Measurements from ENCODE around the gene SURF1. TPM values are rescaled to one million over a fixed set of nuclear protein-coding genes. Genes with fewer than 3 reads are reported as not detected.

The SURF1 gene
- total RNA-seq (10 to 100 TPM; 27.7 to 54.9 (median 45.5) TPM), polyA plus RNA-seq (100 to 1,000 TPM in 1 of 3 donors, 10 to 100 TPM in 2; 63.1 to 127 (median 77.0) TPM)
- long read RNA-seq, donor 1, transcript SURF1-204 (5 exons, 931 nt): minor isoform, 22 of 70 reads
- long read RNA-seq, donor 1, transcript SURF1-201 (9 exons, 1,093 nt): major isoform, 37 of 70 reads
- long read RNA-seq, donor 1, partial matches to known transcripts: 2 of 70 reads
- long read RNA-seq, donor 1, other reads (novel, unspliced or antisense): 5 of 70 reads
- long read RNA-seq, donor 2, transcript SURF1-204 (5 exons, 931 nt): minor isoform, 35 of 90 reads
- long read RNA-seq, donor 2, transcript SURF1-201 (9 exons, 1,093 nt): major isoform, 52 of 90 reads
- long read RNA-seq, donor 2, partial matches to known transcripts: 2 of 90 reads
- long read RNA-seq, donor 2, other reads (novel, unspliced or antisense): 1 of 90 reads

- H3K36me3 ChIP-seq (ENCODE audit: insufficient read depth in 1 of 2, low read depth in 1 of 2): peaks cover under 1 to 54% of the 10 kb centered on the region in 2 donors
- peak within 1 kb of the TSS; percentile 72 for H3K4me3 ChIP-seq
- no peaks in the 10 kb centered on the region for H3K9me3 ChIP-seq
- 1 to 2% (median 1%) methylated on average over 39 to 78 of the region's 78 CpGs for WGBS, 3 donors
- intact Hi-C loops (cut with DNase I): loop anchor here in 1 of 2 donors (5.0 to 10.0 kb wide), 3 partner anchors 51 to 131 kb away; no protein-coding TSS in a partner anchor
- peaks cover 25% of the 10 kb centered on the region for H3K4me1 ChIP-seq
- H3K27ac ChIP-seq: peak within 1 kb of the TSS; percentile 79
- no peaks in the 10 kb centered on the region for H3K27me3 ChIP-seq (ENCODE audit: insufficient read depth in 3 of 3, low read length in 2 of 3)
- DNase-seq: peak; percentile 92 to 95
- ATAC-seq: peak; percentile 81 to 90 (median 86)
- no peak for TF ChIP-seq CTCF (IDR thresholded peaks at IDR 0.05)
Observed at GRCh38 chr9:133356391-133357091, at the start of gene SURF1, which contains the start of gene SURF2. TSS of gene SURF1 (minus strand) at chr9:133356487. CDS start at chr9:133356453, 34 bp downstream. TSS of gene SURF2 (plus strand) at chr9:133356550. CDS start at chr9:133356593, 43 bp downstream.

- peaks cover 18% of the 10 kb centered on the region for H3K4me1 ChIP-seq
- TF ChIP-seq CTCF (IDR thresholded peaks at IDR 0.05): no peak
- ATAC-seq: peak; percentile 58 to 91 (median 87)
- DNase-seq: peak; percentile 59 to 87
- no peaks in the 10 kb centered on the region for H3K9me3 ChIP-seq
- peak overlapping the region; percentile 76 for H3K27ac ChIP-seq
- H3K4me3 ChIP-seq: no peak overlapping the region
- intact Hi-C loops (cut with DNase I): loop anchor here (1.0 to 5.0 kb wide), 4 partner anchors 29 to 82 kb away; partner anchors contain the start of genes STKLD1 (in 1 of the 2), SURF1 (in 1 of the 2), SURF2 (in 1 of the 2) and SURF4 (in 1 of the 2)
- no peaks in the 10 kb centered on the region for H3K27me3 ChIP-seq (ENCODE audit: insufficient read depth in 3 of 3, low read length in 2 of 3)
- peaks cover 9 to 62% of the 10 kb centered on the region in 2 donors for H3K36me3 ChIP-seq (ENCODE audit: insufficient read depth in 1 of 2, low read depth in 1 of 2)
- 30 to 40% (median 31%) methylated on average over 19 of the region's 19 CpGs for WGBS, 3 donors
Observed at GRCh38 chr9:133405508-133406438, 49.5 kb upstream of the SURF1 start.

GRCh38 chr9:133404454-133405002, 48.2 kb upstream of the SURF1 start:
- Histone ChIP-seq H3K4me1 (peaks cover 18% of the 10 kb centered on the region), H3K27me3 (ENCODE audit: insufficient read depth in 3 of 3, low read length in 2 of 3) (no peaks in the 10 kb centered on the region), H3K4me3 (no peak overlapping the region), H3K27ac (no peak overlapping the region), H3K9me3 (no peaks in the 10 kb centered on the region), H3K36me3 (ENCODE audit: insufficient read depth in 1 of 2, low read depth in 1 of 2) (peaks cover 0 to 55% of the 10 kb centered on the region in 2 donors)
- no peak for ATAC-seq
- intact Hi-C loops (cut with DNase I): loop anchor here (2.0 to 5.0 kb wide), 4 partner anchors 28 to 217 kb away; partner anchors contain the start of genes STKLD1 (in 1 of the 2), SURF1 (in 1 of the 2), SURF2 (in 1 of the 2) and SURF4 (in 1 of the 2)
- WGBS, 3 donors: 88 to 92% (median 89%) methylated on average over 12 of the region's 12 CpGs
- DNase-seq: no peak
- no peak for TF ChIP-seq CTCF (IDR thresholded peaks at IDR 0.05)

Measured in psoas muscle (tissue), 8 donors.